Pons (tissue), 1 donor: ENCODE data around the gene TRABD.
"Not testable (repeated sequence)": the region's sequence is repeated elsewhere in the genome, so short reads cannot be mapped to it uniquely, and the experiment has no call there.

ENCODE experiments used
- DNase-seq: peaks from one replicate; pipeline ENCODE4 v3.0.0-alpha.2; 2016; ENCODE audit warnings: low spot score

TRABD gene

GRCh38 chr22:50185375-50186087 is at the start of gene TRABD:
Gene TRABD, plus strand, starts transcription at chr22:50185913. Its CDS starts 7,148 bp downstream, at chr22:50193061.
- peak; percentile 75 for DNase-seq

GRCh38 chr22:50136581-50137015 is 49.1 kb upstream of the TRABD start:
- DNase-seq: no peak

- DNase-seq: not testable (repeated sequence)
These were observed 48.4 kb upstream of the TRABD start for GRCh38 chr22:50137277-50137676.

- DNase-seq: no peak
These were observed 47.7 kb upstream of the TRABD start for GRCh38 chr22:50138041-50138440.

- no peak for DNase-seq
These were observed 46.7 kb upstream of the TRABD start for GRCh38 chr22:50138988-50139387.

GRCh38 chr22:50139843-50140415 is 45.8 kb upstream of the TRABD start:
- no peak for DNase-seq

GRCh38 chr22:50140615-50141014 is 45.1 kb upstream of the TRABD start:
- no peak for DNase-seq

GRCh38 chr22:50141462-50141861 is 44.3 kb upstream of the TRABD start:
- no peak for DNase-seq

- no peak for DNase-seq
These were observed 43.8 kb upstream of the TRABD start for GRCh38 chr22:50141891-50142363.

- DNase-seq: no peak
These were observed 42.6 kb upstream of the TRABD start for GRCh38 chr22:50143096-50143495.

- DNase-seq: no peak
These were observed 41.6 kb upstream of the TRABD start for GRCh38 chr22:50144005-50144614.

- no peak for DNase-seq
These were observed 39.8 kb upstream of the TRABD start for GRCh38 chr22:50145721-50146438.

GRCh38 chr22:50146439-50147238 is 39.1 kb upstream of the TRABD start:
- DNase-seq: peak; percentile 80

GRCh38 chr22:50147258-50148165 is 38.2 kb upstream of the TRABD start:
- DNase-seq: not testable (repeated sequence)

- no peak for DNase-seq
These were observed 37.6 kb upstream of the TRABD start for GRCh38 chr22:50148166-50148500.

- DNase-seq: peak; percentile 19
These were observed 36.6 kb upstream of the TRABD start for GRCh38 chr22:50148991-50149721.

- no peak for DNase-seq
These were observed 35.3 kb upstream of the TRABD start for GRCh38 chr22:50150161-50151129.
